ENCODE results near the gene CST4. TPM values are rescaled to one million over a fixed set of nuclear protein-coding genes. Genes with fewer than 3 reads are reported as not detected.

The CST4 gene
- polyA plus RNA-seq, 1 of the 3 experiments (the other 2 are of a cell fraction) = not detected

GRCh38 chr20:23653400-23653938, 35.4 kb downstream of the CST4 start:
- no peaks in the 10 kb centered on the region for H3F3A ChIP-seq (replicated peaks; ENCODE audit: insufficient read depth)
- H3K9me3 ChIP-seq = no peaks in the 10 kb centered on the region
- ChIA-PET CTCF (no interaction called here), POLR2A (no interaction called here)
- no peaks in the 10 kb centered on the region for H3K27me3 ChIP-seq (ENCODE audit: insufficient read depth)
- no peak overlapping the region for H3K9ac ChIP-seq
- no peak for DNase-seq
- no peaks in the 10 kb centered on the region for H3K79me2 ChIP-seq (ENCODE audit: insufficient read depth)
- no peak overlapping the region for H3K27ac ChIP-seq (ENCODE audit: low read depth in 2 of 2, low read length in 1 of 2)
- H3K4me3 ChIP-seq (ENCODE audit: low read depth in 2 of 2, low read length in 1 of 2) = no peak overlapping the region
- H3K4me2 ChIP-seq = no peak overlapping the region
- H3K9me2 ChIP-seq = no peaks in the 10 kb centered on the region
- H2AFZ ChIP-seq (ENCODE audit: low read depth) = no peak overlapping the region
- no peaks in the 10 kb centered on the region for H4K20me1 ChIP-seq (ENCODE audit: insufficient read depth)
- H3K4me1 ChIP-seq (ENCODE audit: control insufficient read depth in 1 of 2, insufficient read depth in 2 of 2, low read depth in 1 of 2, low read length in 1 of 2) = no peaks in the 10 kb centered on the region
- 47% methylated on average over 3 of the region's 3 CpGs for WGBS (ENCODE audit: low lambda C conversion rate)
- no peak for TF ChIP-seq RCOR1 (IDR thresholded peaks at IDR 0.05; ENCODE audit: low read length)
- no peak for TF ChIP-seq NFIC (IDR thresholded peaks at IDR 0.05; ENCODE audit: borderline replicate concordance)
- no peaks in the 10 kb centered on the region for H3K36me3 ChIP-seq (replicated peaks in 1 of 2; ENCODE audit: control insufficient read depth in 1 of 2, insufficient read depth in 2 of 2, low read length in 1 of 2)

GRCh38 chr20:23652926-23653325, 35.9 kb downstream of the CST4 start:
- Histone ChIP-seq H3K36me3 (replicated peaks in 1 of 2; ENCODE audit: control insufficient read depth in 1 of 2, insufficient read depth in 2 of 2, low read length in 1 of 2) (no peaks in the 10 kb centered on the region), H3K4me3 (ENCODE audit: low read depth in 2 of 2, low read length in 1 of 2) (no peak overlapping the region), H3K9ac (no peak overlapping the region), H3K79me2 (ENCODE audit: insufficient read depth) (no peaks in the 10 kb centered on the region), H3K27ac (ENCODE audit: low read depth in 2 of 2, low read length in 1 of 2) (no peak overlapping the region), H2AFZ (ENCODE audit: low read depth) (no peak overlapping the region), H3K4me1 (ENCODE audit: control insufficient read depth in 1 of 2, insufficient read depth in 2 of 2, low read depth in 1 of 2, low read length in 1 of 2) (no peaks in the 10 kb centered on the region), H3K27me3 (ENCODE audit: insufficient read depth) (no peaks in the 10 kb centered on the region), H3K4me2 (no peak overlapping the region), H3K9me3 (no peaks in the 10 kb centered on the region), H3F3A (replicated peaks; ENCODE audit: insufficient read depth) (no peaks in the 10 kb centered on the region), H3K9me2 (no peaks in the 10 kb centered on the region), H4K20me1 (ENCODE audit: insufficient read depth) (no peaks in the 10 kb centered on the region)
- DNase-seq = no peak
- ChIA-PET POLR2A (no interaction called here), CTCF (no interaction called here)
- no peak for TF ChIP-seq FOXM1 (IDR thresholded peaks at IDR 0.05; ENCODE audit: low read depth)
- TF ChIP-seq TCF12 (IDR thresholded peaks at IDR 0.05) = no peak
- TF ChIP-seq SIN3A (IDR thresholded peaks at IDR 0.05; ENCODE audit: borderline replicate concordance, low read depth, low read length) = no peak
- TF ChIP-seq MAX (IDR thresholded peaks at IDR 0.05; ENCODE audit: low read depth) = no peak
- no peak for TF ChIP-seq NFIC (IDR thresholded peaks at IDR 0.05; ENCODE audit: borderline replicate concordance)
- TF ChIP-seq TEAD4 (IDR thresholded peaks at IDR 0.05; ENCODE audit: borderline replicate concordance, insufficient read depth) = no peak
- TF ChIP-seq FOSL2 (IDR thresholded peaks at IDR 0.05; ENCODE audit: borderline replicate concordance, low read depth) = no peak
- TF ChIP-seq GABPA (IDR thresholded peaks at IDR 0.05; ENCODE audit: low read depth) = no peak
- no peak for TF ChIP-seq MEF2A (IDR thresholded peaks at IDR 0.05; ENCODE audit: borderline replicate concordance, low read depth)
- no peak for TF ChIP-seq SMC3 (IDR thresholded peaks at IDR 0.05; ENCODE audit: low read depth, low read length)
- TF ChIP-seq ZBTB33 (IDR thresholded peaks at IDR 0.05; ENCODE audit: borderline replicate concordance, low read depth) = no peak
- no peak for TF ChIP-seq ELF1 (IDR thresholded peaks at IDR 0.05)
- no peak for TF ChIP-seq RAD21 (IDR thresholded peaks at IDR 0.05; ENCODE audit: low read length)
- TF ChIP-seq REST (IDR thresholded peaks at IDR 0.05; ENCODE audit: low read depth, low read length) = no peak
- TF ChIP-seq YY1 (IDR thresholded peaks at IDR 0.05; ENCODE audit: low read depth) = no peak
- no peak for TF ChIP-seq GATA2 (CRISPR knock-in tag; IDR thresholded peaks at IDR 0.05)
- TF ChIP-seq EP300 (IDR thresholded peaks at IDR 0.05; ENCODE audit: borderline replicate concordance in 1 of 2, low read depth in 1 of 2, low read length in 1 of 2) = no peak
- 0% methylated on average over 2 of the region's 2 CpGs for WGBS (ENCODE audit: low lambda C conversion rate)

Measured in SK-N-SH (cell line).